WTC11 (cell line): Measurements from ENCODE around the gene U2SURP. TPM values are rescaled to one million over a fixed set of nuclear protein-coding genes. Genes with fewer than 3 reads are reported as not detected.
A peak's percentile ranks its signal among the peaks of the same experiment; 100 is the strongest.

Experiments used
- ATAC-seq: fragments of 200-7000 bp; cut with Tn5 transposase; 2 replicates; pipeline ENCODE4 v1.10.0; 2021; ENCODE audit warnings: mild to moderate bottlenecking, moderate library complexity
- CTCF ChIA-PET: fragments of 300-600 bp; sonication (Branson Sonifier 250); formaldehyde crosslinking; loops from one replicate; lab custom pipeline; 2021; ENCODE audit warnings: antibody characterized with exemption; lab: Charles Lee
- POLR2A ChIA-PET: fragments of 350-600 bp; sonication (Branson Sonifier 250); formaldehyde crosslinking; loops from one replicate; lab custom pipeline; 2021; ENCODE audit warnings: antibody characterized with exemption; lab: Charles Lee
- DNase-seq: peaks from one replicate; pipeline ENCODE4 v3.0.0; 2021; ENCODE audit warnings: low spot score
- H3K27ac Mint-ChIP-seq: 2 replicates; pipeline ENCODE4 v1.8.0; 2021; ENCODE audit warnings: mixed read lengths
- H3K27me3 Mint-ChIP-seq: 2 replicates; pipeline ENCODE4 v1.8.0; 2021; ENCODE audit warnings: low read depth, mild to moderate bottlenecking, moderate library complexity, mixed read lengths
- H3K36me3 Mint-ChIP-seq: 2 replicates; pipeline ENCODE4 v1.8.0; 2021; ENCODE audit warnings: mixed read lengths
- H3K4me1 Mint-ChIP-seq: 2 replicates; pipeline ENCODE4 v1.8.0; 2022; ENCODE audit warnings: mixed read lengths
- H3K4me3 Mint-ChIP-seq: 2 replicates; pipeline ENCODE4 v1.8.0; 2021; ENCODE audit warnings: mild to moderate bottlenecking, moderate library complexity, mixed read lengths
- H3K9me3 Mint-ChIP-seq: 2 replicates; pipeline ENCODE4 v1.8.0; 2021; ENCODE audit warnings: mixed read lengths
- CBFB ChIP-seq: sonication (generic); formaldehyde crosslinking; IDR thresholded peaks from 2 replicates; pipeline ENCODE4 v1.8.1; 2022; ENCODE audit warnings: mild to moderate bottlenecking, low read depth, missing genetic modification reagents
- HMGA2 ChIP-seq: fragments of 250-450 bp; sonication (Bioruptor Pico); IDR thresholded peaks from 2 replicates; pipeline ENCODE4 v1.4.0; 2021; ENCODE audit warnings: mild to moderate bottlenecking, moderate library complexity
- NR2C2 ChIP-seq: sonication (generic); formaldehyde crosslinking; IDR thresholded peaks from 2 replicates; pipeline ENCODE4 v1.8.0; 2022; ENCODE audit warnings: mild to moderate bottlenecking, missing genetic modification reagents
- NR3C1 ChIP-seq: sonication (generic); formaldehyde crosslinking; conservative IDR thresholded peaks from 2 replicates; pipeline ENCODE4 v1.8.1; 2023; ENCODE audit warnings: low read depth, mild to moderate bottlenecking, missing genetic modification reagents
- ZNF121 ChIP-seq: sonication (generic); formaldehyde crosslinking; IDR thresholded peaks from 2 replicates; pipeline ENCODE4 v1.8.0; 2023; ENCODE audit warnings: missing genetic modification reagents
- ZNF671 ChIP-seq: fragments of 250-450 bp; sonication (Bioruptor Pico); IDR thresholded peaks from 2 replicates; pipeline ENCODE4 v1.8.0; 2021; ENCODE audit warnings: mild to moderate bottlenecking
- total RNA-seq: library from RNA; stranded (reverse); gene quantifications from 3 replicates; pipeline ENCODE4 v1.2.3, GENCODE V29; 2021
- TF ChIP-seq, protein P1 (sequence below): sonication (generic); formaldehyde crosslinking; IDR thresholded peaks from 2 replicates; pipeline ENCODE4 v1.8.1; 2022; ENCODE audit warnings: mild to moderate bottlenecking, moderate library complexity, missing genetic modification reagents
- TF ChIP-seq, protein P2 (sequence below): fragments of 250-450 bp; sonication (Bioruptor Pico); IDR thresholded peaks from 2 replicates; pipeline ENCODE4 v1.9.0; 2021; ENCODE audit warnings: mild to moderate bottlenecking
- TF ChIP-seq, protein P3 (sequence below): sonication (generic); formaldehyde crosslinking; IDR thresholded peaks from 2 replicates; pipeline ENCODE4 v1.8.1; 2023; ENCODE audit warnings: mild to moderate bottlenecking, moderate library complexity, missing genetic modification reagents
- TF ChIP-seq, protein P4 (sequence below): sonication (generic); formaldehyde crosslinking; IDR thresholded peaks from 2 replicates; pipeline ENCODE4 v1.8.1; 2022; ENCODE audit warnings: missing genetic modification reagents, borderline replicate concordance
- TF ChIP-seq, protein P5 (sequence below): sonication (generic); formaldehyde crosslinking; IDR thresholded peaks from 2 replicates; pipeline ENCODE4 v1.8.0; 2022; ENCODE audit warnings: mild to moderate bottlenecking, missing genetic modification reagents

Gene U2SURP
- total RNA-seq, 1 experiment from 2014 or later: 133 TPM

DNA sequence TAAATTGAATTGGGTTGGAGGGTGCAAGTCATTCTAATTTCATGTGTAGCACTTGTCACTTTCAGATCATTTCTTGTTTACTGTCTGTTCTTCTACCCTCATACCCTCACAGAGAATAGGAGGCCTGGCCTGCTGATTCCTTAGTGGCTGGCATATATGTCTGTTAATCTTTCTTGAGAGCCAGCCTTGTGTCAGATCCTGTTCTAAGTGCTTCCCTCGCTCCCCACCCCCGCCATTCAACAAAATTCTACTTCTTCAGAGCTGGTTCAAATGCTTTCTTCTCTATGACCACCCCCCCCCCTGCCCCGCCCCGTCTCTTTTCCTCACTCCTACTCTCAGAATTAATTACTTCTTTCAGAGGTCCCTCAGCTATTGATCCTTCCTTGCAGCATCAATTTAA, 1.5 kb upstream of the U2SURP start:
- Mint-ChIP-seq H3K36me3 (no peaks in the 10 kb centered on the region), H3K27ac (peak overlapping the region; percentile 75; the same call in 1 of the 2 replicates), H3K27me3 (no peaks in the 10 kb centered on the region), H3K9me3 (no peaks in the 10 kb centered on the region), H3K4me1 (peaks cover 32% of the 10 kb centered on the region), H3K4me3 (peak overlapping the region; percentile 96)
- CTCF ChIA-PET: interaction anchor here (1.4 to 3.1 kb wide), 2 partner anchors 19 to 171 kb away, joined by 4 to 12 read pairs; no protein-coding TSS in a partner anchor
- POLR2A ChIA-PET: interaction anchor here (0.6 kb wide), 1 partner anchor 333 kb away, joined by 3 read pairs; no protein-coding TSS in a partner anchor
- TF ChIP-seq CBFB (CRISPR knock-in tag): no peak
- no peak for ATAC-seq
- DNase-seq: no peak

DNA sequence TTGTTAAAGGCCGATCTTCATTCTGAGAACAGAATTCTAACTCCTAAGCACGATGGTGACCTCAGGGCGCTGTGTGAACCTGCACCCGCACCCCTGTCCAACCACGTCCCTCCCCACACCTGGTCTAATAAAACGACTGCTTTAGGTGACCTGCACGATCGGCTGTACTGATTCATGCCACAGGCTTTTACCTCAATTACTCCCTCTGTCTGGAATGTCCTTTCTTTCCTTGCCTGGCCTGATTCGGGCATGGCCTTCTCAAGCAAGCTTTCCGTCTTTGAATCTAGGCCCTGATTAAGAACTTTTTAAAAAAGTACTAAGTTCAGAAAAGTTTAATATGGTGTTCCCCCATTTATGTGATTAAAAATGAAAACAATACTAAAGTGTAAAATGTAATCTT, 842 bp upstream of the U2SURP start:
- ATAC-seq (no peak), DNase-seq (no peak)
- POLR2A ChIA-PET: interaction anchor here (0.6 to 2.9 kb wide), 3 partner anchors 19 to 422 kb away, joined by 3 to 9 read pairs (median 5); partner anchors contain the start of gene ATR
- Mint-ChIP-seq H3K27ac (peak overlapping the region; percentile 98), H3K36me3 (no peaks in the 10 kb centered on the region)
- CTCF ChIA-PET: interaction anchor here (0.9 to 3.1 kb wide), 5 partner anchors 26 to 172 kb away, joined by 3 to 12 read pairs (median 4); no protein-coding TSS in a partner anchor
- no peak for TF ChIP-seq NR2C2 (CRISPR knock-in tag)
- TF ChIP-seq ZNF121 (CRISPR knock-in tag): no peak
- TF ChIP-seq, protein P1, sequence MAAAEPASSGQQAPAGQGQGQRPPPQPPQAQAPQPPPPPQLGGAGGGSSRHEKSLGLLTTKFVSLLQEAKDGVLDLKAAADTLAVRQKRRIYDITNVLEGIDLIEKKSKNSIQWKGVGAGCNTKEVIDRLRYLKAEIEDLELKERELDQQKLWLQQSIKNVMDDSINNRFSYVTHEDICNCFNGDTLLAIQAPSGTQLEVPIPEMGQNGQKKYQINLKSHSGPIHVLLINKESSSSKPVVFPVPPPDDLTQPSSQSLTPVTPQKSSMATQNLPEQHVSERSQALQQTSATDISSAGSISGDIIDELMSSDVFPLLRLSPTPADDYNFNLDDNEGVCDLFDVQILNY (CRISPR knock-in tag): no peak
- TF ChIP-seq, protein P2, sequence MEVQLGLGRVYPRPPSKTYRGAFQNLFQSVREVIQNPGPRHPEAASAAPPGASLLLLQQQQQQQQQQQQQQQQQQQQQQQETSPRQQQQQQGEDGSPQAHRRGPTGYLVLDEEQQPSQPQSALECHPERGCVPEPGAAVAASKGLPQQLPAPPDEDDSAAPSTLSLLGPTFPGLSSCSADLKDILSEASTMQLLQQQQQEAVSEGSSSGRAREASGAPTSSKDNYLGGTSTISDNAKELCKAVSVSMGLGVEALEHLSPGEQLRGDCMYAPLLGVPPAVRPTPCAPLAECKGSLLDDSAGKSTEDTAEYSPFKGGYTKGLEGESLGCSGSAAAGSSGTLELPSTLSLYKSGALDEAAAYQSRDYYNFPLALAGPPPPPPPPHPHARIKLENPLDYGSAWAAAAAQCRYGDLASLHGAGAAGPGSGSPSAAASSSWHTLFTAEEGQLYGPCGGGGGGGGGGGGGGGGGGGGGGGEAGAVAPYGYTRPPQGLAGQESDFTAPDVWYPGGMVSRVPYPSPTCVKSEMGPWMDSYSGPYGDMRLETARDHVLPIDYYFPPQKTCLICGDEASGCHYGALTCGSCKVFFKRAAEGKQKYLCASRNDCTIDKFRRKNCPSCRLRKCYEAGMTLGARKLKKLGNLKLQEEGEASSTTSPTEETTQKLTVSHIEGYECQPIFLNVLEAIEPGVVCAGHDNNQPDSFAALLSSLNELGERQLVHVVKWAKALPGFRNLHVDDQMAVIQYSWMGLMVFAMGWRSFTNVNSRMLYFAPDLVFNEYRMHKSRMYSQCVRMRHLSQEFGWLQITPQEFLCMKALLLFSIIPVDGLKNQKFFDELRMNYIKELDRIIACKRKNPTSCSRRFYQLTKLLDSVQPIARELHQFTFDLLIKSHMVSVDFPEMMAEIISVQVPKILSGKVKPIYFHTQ (CRISPR knock-in tag): peak; percentile 61; the same call in 1 of the 2 replicates
- TF ChIP-seq, all 79 proteins: peak for 1
- peak overlapping the region; percentile 96 for H3K4me3 Mint-ChIP-seq
- no peaks in the 10 kb centered on the region for H3K9me3 Mint-ChIP-seq
- H3K4me1 Mint-ChIP-seq: peaks cover 34% of the 10 kb centered on the region
- H3K27me3 Mint-ChIP-seq: no peaks in the 10 kb centered on the region

DNA sequence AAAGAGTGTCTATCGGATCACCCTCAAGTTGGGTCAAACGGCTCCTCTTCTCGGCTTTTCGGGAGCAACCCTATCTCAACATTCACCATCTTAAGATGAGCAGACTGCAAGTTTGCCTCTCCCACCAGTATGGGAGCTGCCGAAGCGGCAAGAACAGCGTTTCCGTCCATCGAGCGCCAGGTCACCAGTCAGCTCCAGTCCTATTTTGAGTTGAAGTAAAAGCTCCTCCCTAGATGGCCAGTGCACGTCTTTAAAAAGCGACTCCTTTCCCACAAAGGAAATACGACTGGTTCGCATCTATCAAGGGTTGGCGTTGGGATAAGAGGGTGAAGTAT, 369 bp upstream of the U2SURP start:
- no peak for DNase-seq
- no peaks in the 10 kb centered on the region for H3K9me3 Mint-ChIP-seq

More for the DNA sequence above, 369 bp upstream of the U2SURP start:
- H3K4me1 Mint-ChIP-seq: peaks cover 34% of the 10 kb centered on the region
- TF ChIP-seq HMGA2 (CRISPR knock-in tag) (no peak), ZNF671 (CRISPR knock-in tag) (peak; percentile 47; the same call in 1 of the 2 replicates), NR3C1 (CRISPR knock-in tag) (no peak)
- TF ChIP-seq, protein P3, sequence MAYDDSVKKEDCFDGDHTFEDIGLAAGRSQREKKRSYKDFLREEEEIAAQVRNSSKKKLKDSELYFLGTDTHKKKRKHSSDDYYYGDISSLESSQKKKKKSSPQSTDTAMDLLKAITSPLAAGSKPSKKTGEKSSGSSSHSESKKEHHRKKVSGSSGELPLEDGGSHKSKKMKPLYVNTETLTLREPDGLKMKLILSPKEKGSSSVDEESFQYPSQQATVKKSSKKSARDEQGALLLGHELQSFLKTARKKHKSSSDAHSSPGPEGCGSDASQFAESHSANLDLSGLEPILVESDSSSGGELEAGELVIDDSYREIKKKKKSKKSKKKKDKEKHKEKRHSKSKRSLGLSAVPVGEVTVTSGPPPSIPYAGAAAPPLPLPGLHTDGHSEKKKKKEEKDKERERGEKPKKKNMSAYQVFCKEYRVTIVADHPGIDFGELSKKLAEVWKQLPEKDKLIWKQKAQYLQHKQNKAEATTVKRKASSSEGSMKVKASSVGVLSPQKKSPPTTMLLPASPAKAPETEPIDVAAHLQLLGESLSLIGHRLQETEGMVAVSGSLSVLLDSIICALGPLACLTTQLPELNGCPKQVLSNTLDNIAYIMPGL (CRISPR knock-in tag): no peak
- TF ChIP-seq, protein P2 (CRISPR knock-in tag): 0 out of 2 replicates have a peak, but pooled peaks have one; percentile 47
- TF ChIP-seq, protein P4, sequence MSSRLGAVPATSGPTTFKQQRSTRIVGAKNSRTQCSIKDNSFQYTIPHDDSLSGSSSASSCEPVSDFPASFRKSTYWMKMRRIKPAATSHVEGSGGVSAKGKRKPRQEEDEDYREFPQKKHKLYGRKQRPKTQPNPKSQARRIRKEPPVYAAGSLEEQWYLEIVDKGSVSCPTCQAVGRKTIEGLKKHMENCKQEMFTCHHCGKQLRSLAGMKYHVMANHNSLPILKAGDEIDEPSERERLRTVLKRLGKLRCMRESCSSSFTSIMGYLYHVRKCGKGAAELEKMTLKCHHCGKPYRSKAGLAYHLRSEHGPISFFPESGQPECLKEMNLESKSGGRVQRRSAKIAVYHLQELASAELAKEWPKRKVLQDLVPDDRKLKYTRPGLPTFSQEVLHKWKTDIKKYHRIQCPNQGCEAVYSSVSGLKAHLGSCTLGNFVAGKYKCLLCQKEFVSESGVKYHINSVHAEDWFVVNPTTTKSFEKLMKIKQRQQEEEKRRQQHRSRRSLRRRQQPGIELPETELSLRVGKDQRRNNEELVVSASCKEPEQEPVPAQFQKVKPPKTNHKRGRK (CRISPR knock-in tag): no peak
- TF ChIP-seq, protein P5, sequence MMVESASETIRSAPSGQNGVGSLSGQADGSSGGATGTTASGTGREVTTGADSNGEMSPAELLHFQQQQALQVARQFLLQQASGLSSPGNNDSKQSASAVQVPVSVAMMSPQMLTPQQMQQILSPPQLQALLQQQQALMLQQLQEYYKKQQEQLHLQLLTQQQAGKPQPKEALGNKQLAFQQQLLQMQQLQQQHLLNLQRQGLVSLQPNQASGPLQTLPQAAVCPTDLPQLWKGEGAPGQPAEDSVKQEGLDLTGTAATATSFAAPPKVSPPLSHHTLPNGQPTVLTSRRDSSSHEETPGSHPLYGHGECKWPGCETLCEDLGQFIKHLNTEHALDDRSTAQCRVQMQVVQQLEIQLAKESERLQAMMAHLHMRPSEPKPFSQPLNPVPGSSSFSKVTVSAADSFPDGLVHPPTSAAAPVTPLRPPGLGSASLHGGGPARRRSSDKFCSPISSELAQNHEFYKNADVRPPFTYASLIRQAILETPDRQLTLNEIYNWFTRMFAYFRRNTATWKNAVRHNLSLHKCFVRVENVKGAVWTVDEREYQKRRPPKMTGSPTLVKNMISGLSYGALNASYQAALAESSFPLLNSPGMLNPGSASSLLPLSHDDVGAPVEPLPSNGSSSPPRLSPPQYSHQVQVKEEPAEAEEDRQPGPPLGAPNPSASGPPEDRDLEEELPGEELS (CRISPR knock-in tag): no peak
- H3K4me3 Mint-ChIP-seq: peak overlapping the region; percentile 96
- no peaks in the 10 kb centered on the region for H3K27me3 Mint-ChIP-seq
- ChIA-PET CTCF (interaction anchor here (0.7 to 3.1 kb wide), 9 partner anchors 13 to 172 kb away, joined by 3 to 12 read pairs (median 4); no protein-coding TSS in a partner anchor), POLR2A (interaction anchor here (1.0 to 2.9 kb wide), 6 partner anchors 20 to 971 kb away, joined by 3 to 9 read pairs (median 4); partner anchors contain the start of genes ATR, CHST2 and DIPK2A)
- ATAC-seq: peak; percentile 67
- peak overlapping the region; percentile 98 for H3K27ac Mint-ChIP-seq
- no peaks in the 10 kb centered on the region for H3K36me3 Mint-ChIP-seq
